NOMO-1 treated with DMSO at 0.1 percent for 48 hours (cell line): ENCODE data around the gene ARHGEF11.

Experiments used
- DNase-seq: peaks from one replicate; lab custom pipeline; 2025; ENCODE audit not compliant: unreplicated experiment; lab: John Stamatoyannopoulos, UW

Gene ARHGEF11

GRCh38 chr1:156912861-156913808 lies 132.4 kb downstream of the ARHGEF11 start:
- DNase-seq, result no peak

- no peak for DNase-seq
Measured at GRCh38 chr1:156912310-156912709, 133.2 kb downstream of the ARHGEF11 start.

- DNase-seq, result peak; percentile 57
Measured at GRCh38 chr1:156911577-156912298, 133.8 kb downstream of the ARHGEF11 start.

GRCh38 chr1:156910309-156910782 lies 135.2 kb downstream of the ARHGEF11 start:
- DNase-seq, result no peak

GRCh38 chr1:156909671-156910070 lies 135.9 kb downstream of the ARHGEF11 start:
- no peak for DNase-seq

- DNase-seq, result no peak
Measured at GRCh38 chr1:156908955-156909354, 136.6 kb downstream of the ARHGEF11 start.

- DNase-seq, result no peak
Measured at GRCh38 chr1:156908541-156908940, 137.0 kb downstream of the ARHGEF11 start.

GRCh38 chr1:156906206-156906906 lies 139.2 kb downstream of the ARHGEF11 start:
- DNase-seq, result no peak

GRCh38 chr1:156905651-156906050 lies 139.9 kb downstream of the ARHGEF11 start:
- DNase-seq, result no peak

- no peak for DNase-seq
Measured at GRCh38 chr1:156905176-156905575, 140.4 kb downstream of the ARHGEF11 start.

- DNase-seq, result no peak
Measured at GRCh38 chr1:156904187-156904959, 141.2 kb downstream of the ARHGEF11 start.

- DNase-seq, result no peak
Measured at GRCh38 chr1:156903328-156904091, 142.0 kb downstream of the ARHGEF11 start.

GRCh38 chr1:156901966-156902915 lies 143.3 kb downstream of the ARHGEF11 start:
- DNase-seq, result no peak

GRCh38 chr1:156901590-156901900 lies 144.0 kb downstream of the ARHGEF11 start:
- no peak for DNase-seq

- DNase-seq, result no peak
Measured at GRCh38 chr1:156900896-156901589, 144.5 kb downstream of the ARHGEF11 start.

GRCh38 chr1:156899956-156900718 lies 145.4 kb downstream of the ARHGEF11 start:
- DNase-seq, result no peak

- DNase-seq, result no peak
Measured at GRCh38 chr1:156898971-156899664, 146.4 kb downstream of the ARHGEF11 start.
